ENCODE results near the gene HEPN1. TPM values are rescaled to one million over a fixed set of nuclear protein-coding genes. Genes with fewer than 3 reads are reported as not detected.

Gene HEPN1
- total and polyA plus RNA-seq, 2 experiments from 2014 or later, result not detected

DNA sequence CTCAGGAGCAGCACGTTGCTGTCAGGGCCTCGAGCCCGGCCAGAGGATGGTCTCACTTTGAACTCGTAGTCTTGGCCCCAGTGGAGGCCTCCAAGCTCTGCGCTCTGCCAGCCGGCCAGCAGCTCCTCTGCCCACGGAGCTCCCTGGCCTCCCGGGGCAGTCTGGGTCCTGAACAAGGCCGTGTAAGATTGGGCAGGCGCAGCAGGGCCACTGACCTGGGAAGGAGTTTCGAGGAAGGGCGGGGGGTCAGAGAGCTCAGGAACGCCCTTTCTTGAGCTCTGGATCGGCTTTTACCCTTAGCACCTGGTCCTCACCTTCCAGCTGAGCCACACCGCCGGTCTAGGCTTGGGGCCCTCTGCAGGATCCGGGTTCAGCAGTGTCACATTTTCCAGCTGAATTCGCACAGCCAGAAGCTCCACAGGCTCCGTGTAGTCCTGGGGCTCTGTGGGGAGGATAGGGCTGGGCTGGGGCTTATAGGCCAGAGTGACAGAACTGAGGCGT, 23.5 kb upstream of the HEPN1 start:
- no peak overlapping the region for H3K4me3 Mint-ChIP-seq
- no peak for TF ChIP-seq STAT1 (IDR thresholded peaks at IDR 0.05; ENCODE audit: unreplicated experiment)
- TF ChIP-seq ETS1 (IDR thresholded peaks at IDR 0.05), result no peak
- TF ChIP-seq ZNF114 (CRISPR knock-in tag; IDR thresholded peaks at IDR 0.05), result no peak
- TF ChIP-seq NANOG (IDR thresholded peaks at IDR 0.05; ENCODE audit: borderline replicate concordance), result no peak
- TF ChIP-seq EZH2phosphoT487 (IDR thresholded peaks at IDR 0.05; ENCODE audit: unreplicated experiment), result no peak
- TF ChIP-seq, protein P1, sequence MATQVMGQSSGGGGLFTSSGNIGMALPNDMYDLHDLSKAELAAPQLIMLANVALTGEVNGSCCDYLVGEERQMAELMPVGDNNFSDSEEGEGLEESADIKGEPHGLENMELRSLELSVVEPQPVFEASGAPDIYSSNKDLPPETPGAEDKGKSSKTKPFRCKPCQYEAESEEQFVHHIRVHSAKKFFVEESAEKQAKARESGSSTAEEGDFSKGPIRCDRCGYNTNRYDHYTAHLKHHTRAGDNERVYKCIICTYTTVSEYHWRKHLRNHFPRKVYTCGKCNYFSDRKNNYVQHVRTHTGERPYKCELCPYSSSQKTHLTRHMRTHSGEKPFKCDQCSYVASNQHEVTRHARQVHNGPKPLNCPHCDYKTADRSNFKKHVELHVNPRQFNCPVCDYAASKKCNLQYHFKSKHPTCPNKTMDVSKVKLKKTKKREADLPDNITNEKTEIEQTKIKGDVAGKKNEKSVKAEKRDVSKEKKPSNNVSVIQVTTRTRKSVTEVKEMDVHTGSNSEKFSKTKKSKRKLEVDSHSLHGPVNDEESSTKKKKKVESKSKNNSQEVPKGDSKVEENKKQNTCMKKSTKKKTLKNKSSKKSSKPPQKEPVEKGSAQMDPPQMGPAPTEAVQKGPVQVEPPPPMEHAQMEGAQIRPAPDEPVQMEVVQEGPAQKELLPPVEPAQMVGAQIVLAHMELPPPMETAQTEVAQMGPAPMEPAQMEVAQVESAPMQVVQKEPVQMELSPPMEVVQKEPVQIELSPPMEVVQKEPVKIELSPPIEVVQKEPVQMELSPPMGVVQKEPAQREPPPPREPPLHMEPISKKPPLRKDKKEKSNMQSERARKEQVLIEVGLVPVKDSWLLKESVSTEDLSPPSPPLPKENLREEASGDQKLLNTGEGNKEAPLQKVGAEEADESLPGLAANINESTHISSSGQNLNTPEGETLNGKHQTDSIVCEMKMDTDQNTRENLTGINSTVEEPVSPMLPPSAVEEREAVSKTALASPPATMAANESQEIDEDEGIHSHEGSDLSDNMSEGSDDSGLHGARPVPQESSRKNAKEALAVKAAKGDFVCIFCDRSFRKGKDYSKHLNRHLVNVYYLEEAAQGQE (IDR thresholded peaks at IDR 0.05; ENCODE audit: unreplicated experiment), result no peak
- no peak for TF ChIP-seq CTCF (conservative IDR thresholded peaks at IDR 0.05; ENCODE audit: low read depth in 2 of 2)
- TF ChIP-seq POLR2AphosphoS5 (IDR thresholded peaks at IDR 0.05; ENCODE audit: low read depth), result no peak
- H3K4me1 ChIP-seq (ENCODE audit: insufficient read depth), result peaks cover 4% of the 10 kb centered on the region; the same call in 1 of the 2 replicates
- H2AFZ ChIP-seq, result 0 out of 2 replicates have a peak overlapping the region, but pooled peaks have one; percentile 43
- H3K4me1 Mint-ChIP-seq, result peaks cover 23% of the 10 kb centered on the region
- no peaks in the 10 kb centered on the region for H3K9me3 Mint-ChIP-seq
- ATAC-seq (no peak), DNase-seq (ENCODE audit: low spot score) (no peak)
- no peak overlapping the region for H3K27ac ChIP-seq (ENCODE audit: low read depth)
- H3K27me3 ChIP-seq (ENCODE audit: insufficient read depth), result no peaks in the 10 kb centered on the region
- no peaks in the 10 kb centered on the region for H3F3A ChIP-seq (replicated peaks; ENCODE audit: low read depth)
- no peaks in the 10 kb centered on the region for H3K79me2 ChIP-seq (replicated peaks; ENCODE audit: insufficient read depth)
- no peaks in the 10 kb centered on the region for H3K9me2 ChIP-seq (ENCODE audit: insufficient read depth)
- no peaks in the 10 kb centered on the region for H4K20me1 ChIP-seq (replicated peaks; ENCODE audit: insufficient read depth)
- no peak overlapping the region for H3K4me2 ChIP-seq
- no peaks in the 10 kb centered on the region for H3K36me3 ChIP-seq (ENCODE audit: insufficient read depth)
- H3K4me3 ChIP-seq, result no peak overlapping the region
- H3K27me3 Mint-ChIP-seq (ENCODE audit: insufficient read depth, low read depth, poor library complexity), result peaks cover 11% of the 10 kb centered on the region
- no peaks in the 10 kb centered on the region; the same call in 2 of the 3 replicates for H3K36me3 Mint-ChIP-seq (ENCODE audit: low read depth)
- no peak overlapping the region for H3K27ac Mint-ChIP-seq

All from GM23338 (cell line).